Activated effector memory CD4-positive, alpha-beta T cell treated with anti-CD3 and anti-CD28 coated beads, Interleukin-2, amount 50 U/mL, for 16 hours (primary cell): Measurements from ENCODE around the gene UBE2Z.
"Not testable (repeated sequence)": the region's sequence is repeated elsewhere in the genome, so short reads cannot be mapped to it uniquely, and the experiment has no call there.

Source experiments
- DNase-seq: peaks from one replicate; pipeline ENCODE4 v3.0.0-alpha.2; 2020

The UBE2Z gene

GRCh38 chr17:48905987-48906515 is 2.2 kb upstream of the UBE2Z start:
- no peak for DNase-seq

- DNase-seq, result no peak
Observed at GRCh38 chr17:48907713-48908046, 527 bp upstream of the UBE2Z start.

GRCh38 chr17:48908853-48909394 is 717 bp downstream of the UBE2Z start:
- peak; percentile 95 for DNase-seq

GRCh38 chr17:48909783-48910182 is 1.6 kb downstream of the UBE2Z start:
- DNase-seq, result no peak

- no peak for DNase-seq
Observed at GRCh38 chr17:48910370-48910769, 2.2 kb downstream of the UBE2Z start.

GRCh38 chr17:48912476-48912875 is 4.3 kb downstream of the UBE2Z start:
- no peak for DNase-seq

GRCh38 chr17:48915459-48916282 is 7.5 kb downstream of the UBE2Z start:
- peak; percentile 83 for DNase-seq

GRCh38 chr17:48925251-48925990 is 17.2 kb downstream of the UBE2Z start:
- DNase-seq, result no peak

- DNase-seq, result no peak
Observed at GRCh38 chr17:48925991-48926342, 17.8 kb downstream of the UBE2Z start.

- no peak for DNase-seq
Observed at GRCh38 chr17:48927978-48928745, 20.0 kb downstream of the UBE2Z start.

- DNase-seq, result no peak
Observed at GRCh38 chr17:48928876-48929811, 20.9 kb downstream of the UBE2Z start.

GRCh38 chr17:48929812-48930165 is 21.6 kb downstream of the UBE2Z start:
- no peak for DNase-seq

- DNase-seq, result no peak
Observed at GRCh38 chr17:48930435-48930873, 22.2 kb downstream of the UBE2Z start.

GRCh38 chr17:48933035-48933434 is 24.8 kb downstream of the UBE2Z start:
- no peak for DNase-seq

GRCh38 chr17:48944515-48945260 is 36.5 kb downstream of the UBE2Z start, which contains the start of gene SNF8:
TSS of gene SNF8 (minus strand) at chr17:48944842. CDS start at chr17:48944734, 108 bp downstream.
- peak; percentile 98 for DNase-seq

GRCh38 chr17:48945261-48945651 is 37.0 kb downstream of the UBE2Z start:
- not testable (repeated sequence) for DNase-seq

GRCh38 chr17:48951572-48951971 is 43.4 kb downstream of the UBE2Z start:
- no peak for DNase-seq

- no peak for DNase-seq
Observed at GRCh38 chr17:48952904-48953303, 44.7 kb downstream of the UBE2Z start.

- no peak for DNase-seq
Observed at GRCh38 chr17:48954300-48954755, 46.1 kb downstream of the UBE2Z start.

- no peak for DNase-seq
Observed at GRCh38 chr17:48960834-48961515, 52.8 kb downstream of the UBE2Z start.
